ENCODE data around the gene TMEM200C. TPM values are rescaled to one million over a fixed set of nuclear protein-coding genes. Genes with fewer than 3 reads are reported as not detected.

Gene TMEM200C
- total and polyA plus RNA-seq, 10 of the 15 experiments (the other 5 are each of a cell fraction or from before 2014, with no cell fraction given), result not detected

DNA sequence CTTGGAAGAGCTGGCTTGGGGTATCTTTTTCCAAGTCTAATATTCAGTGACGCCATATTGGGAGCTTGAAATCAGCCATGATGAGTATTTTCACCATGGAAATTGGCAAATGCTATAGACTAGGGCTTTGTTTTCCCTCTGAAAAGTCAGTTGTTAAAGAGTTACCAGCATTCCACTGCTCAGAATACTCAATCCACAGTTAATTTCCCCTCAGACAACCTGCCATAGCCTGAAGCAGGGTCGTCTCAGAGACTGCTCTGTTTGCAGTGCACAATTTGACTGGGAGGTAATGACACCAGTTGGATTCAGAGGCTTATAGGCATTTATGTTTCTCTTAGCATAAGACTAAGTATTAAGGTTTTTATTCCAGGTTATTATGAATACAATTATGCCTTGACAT is 35.5 kb upstream of the TMEM200C start (continued):
- no peak for TF ChIP-seq RAD51 (IDR thresholded peaks at IDR 0.05)
- TF ChIP-seq, protein P1, sequence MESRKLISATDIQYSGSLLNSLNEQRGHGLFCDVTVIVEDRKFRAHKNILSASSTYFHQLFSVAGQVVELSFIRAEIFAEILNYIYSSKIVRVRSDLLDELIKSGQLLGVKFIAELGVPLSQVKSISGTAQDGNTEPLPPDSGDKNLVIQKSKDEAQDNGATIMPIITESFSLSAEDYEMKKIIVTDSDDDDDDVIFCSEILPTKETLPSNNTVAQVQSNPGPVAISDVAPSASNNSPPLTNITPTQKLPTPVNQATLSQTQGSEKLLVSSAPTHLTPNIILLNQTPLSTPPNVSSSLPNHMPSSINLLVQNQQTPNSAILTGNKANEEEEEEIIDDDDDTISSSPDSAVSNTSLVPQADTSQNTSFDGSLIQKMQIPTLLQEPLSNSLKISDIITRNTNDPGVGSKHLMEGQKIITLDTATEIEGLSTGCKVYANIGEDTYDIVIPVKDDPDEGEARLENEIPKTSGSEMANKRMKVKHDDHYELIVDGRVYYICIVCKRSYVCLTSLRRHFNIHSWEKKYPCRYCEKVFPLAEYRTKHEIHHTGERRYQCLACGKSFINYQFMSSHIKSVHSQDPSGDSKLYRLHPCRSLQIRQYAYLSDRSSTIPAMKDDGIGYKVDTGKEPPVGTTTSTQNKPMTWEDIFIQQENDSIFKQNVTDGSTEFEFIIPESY (IDR thresholded peaks at IDR 0.05), result no peak
- TF ChIP-seq MEF2A (IDR thresholded peaks at IDR 0.05; ENCODE audit: insufficient read depth, low read depth, low read length), result no peak
- no peak for TF ChIP-seq HSF1 (IDR thresholded peaks at IDR 0.05; ENCODE audit: low read depth, low read length)

GRCh38 chr18:5918205-5918858 is 23.0 kb upstream of the TMEM200C start:
- Histone ChIP-seq H3K27me3 (replicated peaks in 1 of 2; ENCODE audit: control insufficient read depth in 2 of 2, insufficient read depth in 2 of 2, low read length in 1 of 2) (peaks cover 0 to 2% of the 10 kb centered on the region in 2 experiments; a peak in 1 of 4 replicates), H3K9me3 (replicated peaks; ENCODE audit: control insufficient read depth, insufficient read depth, low read length) (no peaks in the 10 kb centered on the region), H3K79me2 (ENCODE audit: control insufficient read depth, insufficient read depth, low read length) (no peaks in the 10 kb centered on the region), H2AFZ (ENCODE audit: control insufficient read depth, low read depth, low read length) (no peak overlapping the region), H3K36me3 (ENCODE audit: control insufficient read depth in 2 of 2, insufficient read depth in 2 of 2, low read length in 1 of 2) (no peaks in the 10 kb centered on the region), H3K9ac (ENCODE audit: control insufficient read depth, insufficient read depth, low read length) (no peak overlapping the region), H3K27ac (ENCODE audit: control insufficient read depth, insufficient read depth) (no peak overlapping the region), H3K4me2 (ENCODE audit: control insufficient read depth, insufficient read depth) (no peak overlapping the region), H3K4me3 (no peak overlapping the region), H3K4me1 (ENCODE audit: control insufficient read depth, insufficient read depth, low read length) (no peaks in the 10 kb centered on the region), H4K20me1 (ENCODE audit: control insufficient read depth, insufficient read depth) (no peaks in the 10 kb centered on the region)
- no peak for ATAC-seq
- no peak for DNase-seq (ENCODE audit: low read depth, low spot score)
- no peak for FAIRE-seq
- BruUV-seq (replicated peaks), result no TSS peak
- WGBS (ENCODE audit: insufficient coverage, insufficient replicate concordance, low lambda C conversion rate, missing lambda C conversion rate), result 10% methylated on average over 3 of the region's 3 CpGs
- SMC1A ChIA-PET (ENCODE audit: uncharacterized antibody, unreplicated experiment), result no interaction called here
- POLR2A ChIA-PET, result no interaction called here
- RAD21 ChIA-PET (ENCODE audit: unreplicated experiment), result no interaction called here
- intact Hi-C loops (cut with micrococcal nuclease; ENCODE audit: unreplicated experiment) (no loop called here), in situ Hi-C loops (cut with MboI) (no loop called here)
- CTCF ChIA-PET, result no interaction called here
- TF ChIP-seq ATF7 (IDR thresholded peaks at IDR 0.05; ENCODE audit: low read depth) (no peak), ZNF274 (IDR thresholded peaks at IDR 0.05; ENCODE audit: insufficient read depth, insufficient read length) (no peak), SMC3 (IDR thresholded peaks at IDR 0.05; ENCODE audit: borderline replicate concordance, low read length) (no peak), KDM1A (IDR thresholded peaks at IDR 0.05; ENCODE audit: borderline replicate concordance) (no peak), SMARCA5 (IDR thresholded peaks at IDR 0.05) (no peak), FOXK2 (IDR thresholded peaks at IDR 0.05) (no peak), STAT3 (IDR thresholded peaks at IDR 0.05; ENCODE audit: low read depth, low read length) (no peak), NR2C1 (IDR thresholded peaks at IDR 0.05) (no peak), NRF1 (conservative IDR thresholded peaks at IDR 0.05; ENCODE audit: low read depth, low read length) (no peak), BRCA1 (IDR thresholded peaks at IDR 0.05; ENCODE audit: low read depth, low read length) (no peak)
- TF ChIP-seq, protein P2, sequence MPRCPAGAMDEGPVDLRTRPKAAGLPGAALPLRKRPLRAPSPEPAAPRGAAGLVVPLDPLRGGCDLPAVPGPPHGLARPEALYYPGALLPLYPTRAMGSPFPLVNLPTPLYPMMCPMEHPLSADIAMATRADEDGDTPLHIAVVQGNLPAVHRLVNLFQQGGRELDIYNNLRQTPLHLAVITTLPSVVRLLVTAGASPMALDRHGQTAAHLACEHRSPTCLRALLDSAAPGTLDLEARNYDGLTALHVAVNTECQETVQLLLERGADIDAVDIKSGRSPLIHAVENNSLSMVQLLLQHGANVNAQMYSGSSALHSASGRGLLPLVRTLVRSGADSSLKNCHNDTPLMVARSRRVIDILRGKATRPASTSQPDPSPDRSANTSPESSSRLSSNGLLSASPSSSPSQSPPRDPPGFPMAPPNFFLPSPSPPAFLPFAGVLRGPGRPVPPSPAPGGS (IDR thresholded peaks at IDR 0.05; ENCODE audit: borderline replicate concordance, insufficient read depth, low read depth, low read length, poor library complexity, severe bottlenecking), result no peak
- TF ChIP-seq, protein P3, sequence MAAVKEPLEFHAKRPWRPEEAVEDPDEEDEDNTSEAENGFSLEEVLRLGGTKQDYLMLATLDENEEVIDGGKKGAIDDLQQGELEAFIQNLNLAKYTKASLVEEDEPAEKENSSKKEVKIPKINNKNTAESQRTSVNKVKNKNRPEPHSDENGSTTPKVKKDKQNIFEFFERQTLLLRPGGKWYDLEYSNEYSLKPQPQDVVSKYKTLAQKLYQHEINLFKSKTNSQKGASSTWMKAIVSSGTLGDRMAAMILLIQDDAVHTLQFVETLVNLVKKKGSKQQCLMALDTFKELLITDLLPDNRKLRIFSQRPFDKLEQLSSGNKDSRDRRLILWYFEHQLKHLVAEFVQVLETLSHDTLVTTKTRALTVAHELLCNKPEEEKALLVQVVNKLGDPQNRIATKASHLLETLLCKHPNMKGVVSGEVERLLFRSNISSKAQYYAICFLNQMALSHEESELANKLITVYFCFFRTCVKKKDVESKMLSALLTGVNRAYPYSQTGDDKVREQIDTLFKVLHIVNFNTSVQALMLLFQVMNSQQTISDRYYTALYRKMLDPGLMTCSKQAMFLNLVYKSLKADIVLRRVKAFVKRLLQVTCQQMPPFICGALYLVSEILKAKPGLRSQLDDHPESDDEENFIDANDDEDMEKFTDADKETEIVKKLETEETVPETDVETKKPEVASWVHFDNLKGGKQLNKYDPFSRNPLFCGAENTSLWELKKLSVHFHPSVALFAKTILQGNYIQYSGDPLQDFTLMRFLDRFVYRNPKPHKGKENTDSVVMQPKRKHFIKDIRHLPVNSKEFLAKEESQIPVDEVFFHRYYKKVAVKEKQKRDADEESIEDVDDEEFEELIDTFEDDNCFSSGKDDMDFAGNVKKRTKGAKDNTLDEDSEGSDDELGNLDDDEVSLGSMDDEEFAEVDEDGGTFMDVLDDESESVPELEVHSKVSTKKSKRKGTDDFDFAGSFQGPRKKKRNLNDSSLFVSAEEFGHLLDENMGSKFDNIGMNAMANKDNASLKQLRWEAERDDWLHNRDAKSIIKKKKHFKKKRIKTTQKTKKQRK (IDR thresholded peaks at IDR 0.05; ENCODE audit: low read depth, low read length), result no peak

Data from GM12878 (cell line).